ENCODE results near the gene OAF.

DNA sequence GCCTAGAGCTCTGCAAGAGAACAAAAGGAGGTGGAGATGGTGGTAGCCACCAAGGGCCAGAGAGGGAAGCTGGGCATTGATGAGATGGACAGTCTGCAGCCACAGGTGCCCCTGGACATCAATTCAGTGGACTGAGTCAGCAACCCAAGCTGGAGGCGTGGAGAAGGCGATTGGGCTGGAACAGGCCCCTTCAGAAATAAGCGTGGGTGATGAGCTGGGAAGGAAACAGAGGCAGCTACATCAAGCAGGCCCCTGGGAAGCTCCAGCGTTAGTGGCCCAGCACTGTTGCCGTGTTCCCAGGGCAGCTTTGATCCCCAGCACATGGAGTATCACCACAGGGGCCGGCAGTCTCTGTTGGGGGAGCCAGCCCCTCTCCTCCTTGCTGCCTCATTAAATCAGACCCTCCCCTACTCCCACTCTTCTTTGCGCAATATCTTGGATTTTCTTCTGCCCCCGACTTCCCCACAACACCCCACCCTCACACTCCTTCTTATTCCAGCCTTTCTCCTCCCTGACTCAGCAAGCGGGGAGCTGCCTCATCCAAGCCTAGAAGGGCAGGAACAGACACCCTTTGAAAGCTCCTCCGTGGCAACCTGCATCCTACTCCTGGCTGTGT lies 31.7 kb upstream of the OAF start:
- TF ChIP-seq, protein P1, sequence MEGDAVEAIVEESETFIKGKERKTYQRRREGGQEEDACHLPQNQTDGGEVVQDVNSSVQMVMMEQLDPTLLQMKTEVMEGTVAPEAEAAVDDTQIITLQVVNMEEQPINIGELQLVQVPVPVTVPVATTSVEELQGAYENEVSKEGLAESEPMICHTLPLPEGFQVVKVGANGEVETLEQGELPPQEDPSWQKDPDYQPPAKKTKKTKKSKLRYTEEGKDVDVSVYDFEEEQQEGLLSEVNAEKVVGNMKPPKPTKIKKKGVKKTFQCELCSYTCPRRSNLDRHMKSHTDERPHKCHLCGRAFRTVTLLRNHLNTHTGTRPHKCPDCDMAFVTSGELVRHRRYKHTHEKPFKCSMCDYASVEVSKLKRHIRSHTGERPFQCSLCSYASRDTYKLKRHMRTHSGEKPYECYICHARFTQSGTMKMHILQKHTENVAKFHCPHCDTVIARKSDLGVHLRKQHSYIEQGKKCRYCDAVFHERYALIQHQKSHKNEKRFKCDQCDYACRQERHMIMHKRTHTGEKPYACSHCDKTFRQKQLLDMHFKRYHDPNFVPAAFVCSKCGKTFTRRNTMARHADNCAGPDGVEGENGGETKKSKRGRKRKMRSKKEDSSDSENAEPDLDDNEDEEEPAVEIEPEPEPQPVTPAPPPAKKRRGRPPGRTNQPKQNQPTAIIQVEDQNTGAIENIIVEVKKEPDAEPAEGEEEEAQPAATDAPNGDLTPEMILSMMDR (IDR thresholded peaks at IDR 0.05; ENCODE audit: insufficient read depth, low read length) = no peak
- TF ChIP-seq, protein P2, sequence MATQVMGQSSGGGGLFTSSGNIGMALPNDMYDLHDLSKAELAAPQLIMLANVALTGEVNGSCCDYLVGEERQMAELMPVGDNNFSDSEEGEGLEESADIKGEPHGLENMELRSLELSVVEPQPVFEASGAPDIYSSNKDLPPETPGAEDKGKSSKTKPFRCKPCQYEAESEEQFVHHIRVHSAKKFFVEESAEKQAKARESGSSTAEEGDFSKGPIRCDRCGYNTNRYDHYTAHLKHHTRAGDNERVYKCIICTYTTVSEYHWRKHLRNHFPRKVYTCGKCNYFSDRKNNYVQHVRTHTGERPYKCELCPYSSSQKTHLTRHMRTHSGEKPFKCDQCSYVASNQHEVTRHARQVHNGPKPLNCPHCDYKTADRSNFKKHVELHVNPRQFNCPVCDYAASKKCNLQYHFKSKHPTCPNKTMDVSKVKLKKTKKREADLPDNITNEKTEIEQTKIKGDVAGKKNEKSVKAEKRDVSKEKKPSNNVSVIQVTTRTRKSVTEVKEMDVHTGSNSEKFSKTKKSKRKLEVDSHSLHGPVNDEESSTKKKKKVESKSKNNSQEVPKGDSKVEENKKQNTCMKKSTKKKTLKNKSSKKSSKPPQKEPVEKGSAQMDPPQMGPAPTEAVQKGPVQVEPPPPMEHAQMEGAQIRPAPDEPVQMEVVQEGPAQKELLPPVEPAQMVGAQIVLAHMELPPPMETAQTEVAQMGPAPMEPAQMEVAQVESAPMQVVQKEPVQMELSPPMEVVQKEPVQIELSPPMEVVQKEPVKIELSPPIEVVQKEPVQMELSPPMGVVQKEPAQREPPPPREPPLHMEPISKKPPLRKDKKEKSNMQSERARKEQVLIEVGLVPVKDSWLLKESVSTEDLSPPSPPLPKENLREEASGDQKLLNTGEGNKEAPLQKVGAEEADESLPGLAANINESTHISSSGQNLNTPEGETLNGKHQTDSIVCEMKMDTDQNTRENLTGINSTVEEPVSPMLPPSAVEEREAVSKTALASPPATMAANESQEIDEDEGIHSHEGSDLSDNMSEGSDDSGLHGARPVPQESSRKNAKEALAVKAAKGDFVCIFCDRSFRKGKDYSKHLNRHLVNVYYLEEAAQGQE (IDR thresholded peaks at IDR 0.05; ENCODE audit: insufficient replicate concordance, low read depth) = no peak
- no peak for TF ChIP-seq POLR2AphosphoS5 (IDR thresholded peaks at IDR 0.05; ENCODE audit: low read depth)
